Measurements from ENCODE around the gene ADH4.
"Not testable (repeated sequence)": the region's sequence is repeated elsewhere in the genome, so short reads cannot be mapped to it uniquely, and the experiment has no call there.

The ADH4 gene

GRCh38 chr4:99151995-99152394 is 7.9 kb upstream of the ADH4 start:
- no peak overlapping the region for H3K27ac Mint-ChIP-seq
- H3K27me3 Mint-ChIP-seq: no peaks in the 10 kb centered on the region
- peaks cover 8% of the 10 kb centered on the region for H3K4me1 Mint-ChIP-seq (ENCODE audit: low read depth)
- H3K4me3 Mint-ChIP-seq: no peak overlapping the region
- H3K36me3 Mint-ChIP-seq: peaks cover 4% of the 10 kb centered on the region
- no peaks in the 10 kb centered on the region for H3K9me3 Mint-ChIP-seq (ENCODE audit: low read depth)

DNA sequence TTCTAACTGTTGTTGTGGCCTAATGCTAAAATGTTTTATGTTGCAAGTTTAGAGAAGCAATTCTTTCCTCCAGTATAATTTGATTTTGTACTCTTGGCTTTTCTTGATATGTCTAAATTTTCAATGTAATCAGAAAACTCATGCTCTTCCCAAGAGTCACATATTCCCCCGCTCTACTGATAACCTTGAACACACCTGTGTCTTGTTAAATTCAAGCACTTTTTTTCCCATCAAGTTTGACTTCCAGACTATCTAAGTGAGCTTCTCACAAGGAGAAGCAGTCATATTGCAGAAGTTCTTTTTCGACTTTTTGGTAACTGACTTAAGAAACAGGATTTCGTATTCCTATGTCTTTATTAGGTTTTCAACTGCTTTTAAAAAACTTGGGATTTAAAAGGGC is 7.4 kb upstream of the ADH4 start:
- Mint-ChIP-seq H3K27me3 (no peaks in the 10 kb centered on the region), H3K36me3 (peaks cover 4% of the 10 kb centered on the region), H3K9me3 (ENCODE audit: low read depth) (no peaks in the 10 kb centered on the region), H3K4me1 (ENCODE audit: low read depth) (peaks cover 8% of the 10 kb centered on the region), H3K4me3 (no peak overlapping the region), H3K27ac (no peak overlapping the region)

DNA sequence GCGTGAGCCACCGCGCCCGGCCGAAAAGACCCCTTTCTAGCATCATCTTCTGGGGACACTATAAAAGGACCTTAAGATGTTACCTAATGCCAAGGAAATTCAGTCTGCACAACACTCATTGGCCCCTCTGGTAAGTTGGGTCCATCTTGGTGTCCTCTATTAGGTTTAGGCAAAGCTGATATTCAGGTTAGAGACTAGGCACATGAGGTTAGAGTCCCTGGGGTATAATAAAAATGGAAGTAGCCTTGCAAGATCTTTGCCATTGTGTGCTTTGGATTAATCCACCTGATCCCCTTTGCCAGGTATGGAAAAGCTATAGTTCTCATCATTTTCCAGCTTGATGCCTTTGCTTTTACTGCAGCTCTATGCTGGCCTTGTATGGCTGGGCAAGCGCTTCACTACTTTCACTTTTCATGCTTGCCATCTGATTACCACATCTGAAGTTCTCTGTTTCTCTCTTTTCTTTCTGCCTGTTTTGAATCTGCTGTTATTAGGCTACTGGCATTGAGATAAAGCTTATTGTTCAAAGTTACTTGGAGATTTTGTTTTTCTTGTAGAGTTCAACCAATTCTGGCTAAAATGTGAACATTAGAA is 5.4 kb upstream of the ADH4 start:
- Mint-ChIP-seq H3K27ac (no peak overlapping the region), H3K36me3 (peaks cover 4% of the 10 kb centered on the region), H3K4me1 (ENCODE audit: low read depth) (peaks cover 8% of the 10 kb centered on the region), H3K4me3 (no peak overlapping the region), H3K9me3 (ENCODE audit: low read depth) (no peaks in the 10 kb centered on the region), H3K27me3 (no peaks in the 10 kb centered on the region)

DNA sequence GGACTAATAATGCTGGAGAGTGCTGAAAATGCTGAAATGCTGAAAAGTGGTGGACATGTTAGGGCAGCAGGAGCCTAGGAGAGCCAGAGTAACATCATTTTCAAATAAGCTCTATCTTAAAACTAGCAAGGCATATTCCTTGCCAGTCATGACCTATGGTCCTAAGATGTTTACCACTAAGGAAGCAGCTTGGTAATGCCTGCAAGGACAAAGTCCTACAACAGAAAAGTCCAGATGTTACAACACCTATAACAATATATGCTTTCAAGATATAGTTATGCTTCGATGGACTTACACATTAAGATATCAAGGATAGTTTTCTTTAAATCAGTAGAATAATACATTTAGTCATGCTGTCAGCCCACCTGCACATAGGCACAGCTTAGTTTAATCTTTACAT is 4.5 kb upstream of the ADH4 start:
- peaks cover 4% of the 10 kb centered on the region for H3K36me3 Mint-ChIP-seq
- H3K9me3 Mint-ChIP-seq (ENCODE audit: low read depth): no peaks in the 10 kb centered on the region
- peaks cover 8% of the 10 kb centered on the region for H3K4me1 Mint-ChIP-seq (ENCODE audit: low read depth)
- H3K27me3 Mint-ChIP-seq: no peaks in the 10 kb centered on the region
- no peak overlapping the region for H3K4me3 Mint-ChIP-seq
- H3K27ac Mint-ChIP-seq: no peak overlapping the region

GRCh38 chr4:99144587-99144986 is 490 bp upstream of the ADH4 start:
- Mint-ChIP-seq H3K27me3 (no peaks in the 10 kb centered on the region), H3K4me1 (ENCODE audit: low read depth) (peaks cover 1% of the 10 kb centered on the region), H3K36me3 (no peaks in the 10 kb centered on the region), H3K4me3 (no peak overlapping the region), H3K27ac (no peak overlapping the region), H3K9me3 (ENCODE audit: low read depth) (no peaks in the 10 kb centered on the region)

- H3K9me3 Mint-ChIP-seq (ENCODE audit: low read depth): no peaks in the 10 kb centered on the region
- no peak overlapping the region for H3K4me3 Mint-ChIP-seq
- H3K36me3 Mint-ChIP-seq: no peaks in the 10 kb centered on the region
- no peak overlapping the region for H3K27ac Mint-ChIP-seq
- no peaks in the 10 kb centered on the region for H3K4me1 Mint-ChIP-seq (ENCODE audit: low read depth)
- H3K27me3 Mint-ChIP-seq: peaks cover 2% of the 10 kb centered on the region
These were observed 7.8 kb downstream of the ADH4 start for GRCh38 chr4:99136329-99136728.

GRCh38 chr4:99135541-99136162 is 8.4 kb downstream of the ADH4 start:
- no peaks in the 10 kb centered on the region for H3K36me3 Mint-ChIP-seq

GRCh38 chr4:99134586-99134985 is 9.5 kb downstream of the ADH4 start:
- no peaks in the 10 kb centered on the region for H3K9me3 Mint-ChIP-seq (ENCODE audit: low read depth)
- H3K27ac Mint-ChIP-seq: no peak overlapping the region
- no peaks in the 10 kb centered on the region for H3K36me3 Mint-ChIP-seq
- peaks cover 2% of the 10 kb centered on the region for H3K27me3 Mint-ChIP-seq
- H3K4me3 Mint-ChIP-seq: no peak overlapping the region
- H3K4me1 Mint-ChIP-seq (ENCODE audit: low read depth): no peaks in the 10 kb centered on the region

More at GRCh38 chr4:99135541-99136162, 8.4 kb downstream of the ADH4 start:
- Mint-ChIP-seq H3K9me3 (ENCODE audit: low read depth) (no peaks in the 10 kb centered on the region), H3K27me3 (peaks cover 2% of the 10 kb centered on the region), H3K4me1 (ENCODE audit: low read depth) (no peaks in the 10 kb centered on the region), H3K27ac (no peak overlapping the region), H3K4me3 (no peak overlapping the region)

- H3K36me3 Mint-ChIP-seq: no peaks in the 10 kb centered on the region
- no peaks in the 10 kb centered on the region for H3K9me3 Mint-ChIP-seq (ENCODE audit: low read depth)
- no peak overlapping the region for H3K4me3 Mint-ChIP-seq
- no peak overlapping the region for H3K27ac Mint-ChIP-seq
- no peaks in the 10 kb centered on the region for H3K27me3 Mint-ChIP-seq
- H3K4me1 Mint-ChIP-seq (ENCODE audit: low read depth): no peaks in the 10 kb centered on the region
These were observed 12.7 kb downstream of the ADH4 start for GRCh38 chr4:99131378-99131777.

- H3K4me1 Mint-ChIP-seq (ENCODE audit: low read depth): no peaks in the 10 kb centered on the region
- H3K4me3 Mint-ChIP-seq: no peak overlapping the region
- no peak overlapping the region for H3K27ac Mint-ChIP-seq
- no peaks in the 10 kb centered on the region for H3K36me3 Mint-ChIP-seq
- no peaks in the 10 kb centered on the region for H3K9me3 Mint-ChIP-seq (ENCODE audit: low read depth)
- H3K27me3 Mint-ChIP-seq: peaks cover 2% of the 10 kb centered on the region
These were observed 17.7 kb downstream of the ADH4 start for GRCh38 chr4:99126376-99126775.

DNA sequence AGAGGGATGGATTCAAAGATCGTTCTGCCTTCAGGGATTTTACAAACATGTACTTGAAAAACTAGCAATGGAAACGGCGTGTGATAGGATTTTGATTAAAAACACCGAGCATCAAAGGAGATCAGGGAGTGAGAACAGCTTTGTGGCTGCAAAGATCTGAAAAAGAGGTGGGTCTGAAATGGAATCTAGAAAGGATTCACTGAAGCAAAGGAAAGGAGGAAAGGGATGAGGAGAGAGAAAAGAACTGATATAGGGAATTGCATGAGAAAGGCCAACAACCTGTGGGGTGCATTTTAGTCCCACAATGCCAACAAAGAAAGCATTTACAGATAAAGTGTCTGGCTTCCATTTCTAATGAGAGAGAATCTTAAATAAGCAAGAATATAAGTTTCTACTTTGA is 23.1 kb downstream of the ADH4 start:
- H3K9me3 Mint-ChIP-seq (ENCODE audit: low read depth): no peaks in the 10 kb centered on the region
- H3K27ac Mint-ChIP-seq: no peak overlapping the region
- H3K4me1 Mint-ChIP-seq (ENCODE audit: low read depth): no peaks in the 10 kb centered on the region
- H3K27me3 Mint-ChIP-seq: peaks cover 2% of the 10 kb centered on the region
- no peaks in the 10 kb centered on the region for H3K36me3 Mint-ChIP-seq
- H3K4me3 Mint-ChIP-seq: no peak overlapping the region

- H3K36me3 Mint-ChIP-seq: no peaks in the 10 kb centered on the region
- H3K9me3 Mint-ChIP-seq (ENCODE audit: low read depth): no peaks in the 10 kb centered on the region
- no peak overlapping the region for H3K27ac Mint-ChIP-seq
- no peaks in the 10 kb centered on the region for H3K27me3 Mint-ChIP-seq
- no peak overlapping the region for H3K4me3 Mint-ChIP-seq
- H3K4me1 Mint-ChIP-seq (ENCODE audit: low read depth): no peaks in the 10 kb centered on the region
These were observed 23.6 kb downstream of the ADH4 start for GRCh38 chr4:99120501-99120900.

- H3K27me3 Mint-ChIP-seq: no peaks in the 10 kb centered on the region
- H3K4me1 Mint-ChIP-seq (ENCODE audit: low read depth): no peaks in the 10 kb centered on the region
- no peak overlapping the region for H3K27ac Mint-ChIP-seq
- no peak overlapping the region for H3K4me3 Mint-ChIP-seq
- no peaks in the 10 kb centered on the region for H3K36me3 Mint-ChIP-seq
- no peaks in the 10 kb centered on the region for H3K9me3 Mint-ChIP-seq (ENCODE audit: low read depth)
These were observed 26.0 kb downstream of the ADH4 start for GRCh38 chr4:99117876-99118693.

GRCh38 chr4:99117122-99117841 is 26.8 kb downstream of the ADH4 start:
- H3K27me3 Mint-ChIP-seq; H3K9me3 Mint-ChIP-seq (ENCODE audit: low read depth); H3K4me1 Mint-ChIP-seq (ENCODE audit: low read depth); H3K36me3 Mint-ChIP-seq; H3K27ac Mint-ChIP-seq; H3K4me3 Mint-ChIP-seq: not testable (repeated sequence)

DNA sequence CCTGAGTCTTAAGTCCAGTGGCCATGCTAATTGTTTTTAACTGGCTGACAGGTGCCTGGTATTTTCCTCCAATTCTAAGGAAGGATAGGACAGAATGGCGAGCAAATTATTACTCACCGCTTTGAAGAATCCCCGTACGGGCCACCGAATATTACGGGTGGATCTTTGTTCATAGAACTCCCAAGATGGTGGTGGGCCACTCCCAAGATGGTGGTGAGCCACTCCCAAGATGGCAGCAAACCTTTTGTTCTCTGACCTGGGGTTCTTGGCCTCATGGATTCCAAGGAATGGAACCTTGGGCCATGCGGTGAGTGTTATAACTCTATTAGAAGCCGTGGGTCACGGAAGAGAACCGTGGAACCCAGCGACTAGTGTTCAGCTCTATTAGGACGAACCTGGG is 34.8 kb downstream of the ADH4 start:
- not testable (repeated sequence) for H3K27me3 Mint-ChIP-seq; H3K27ac Mint-ChIP-seq; H3K4me1 Mint-ChIP-seq (ENCODE audit: low read depth); H3K36me3 Mint-ChIP-seq; H3K4me3 Mint-ChIP-seq; H3K9me3 Mint-ChIP-seq (ENCODE audit: low read depth)
